HCT116 (cell line): ENCODE results near the gene GALM. TPM values are rescaled to one million over a fixed set of nuclear protein-coding genes. Genes with fewer than 3 reads are reported as not detected.

Experiments
- ATAC-seq: fragments of 200-7000 bp; cut with Tn5 transposase; 2 replicates; pipeline ENCODE4 v1.9.1; 2020; ENCODE audit warnings: mild to moderate bottlenecking, moderate library complexity
- BruUV-seq: library from RNA; stranded (reverse); fragments of 400-500 nt; replicated peaks from 2 replicates; lab custom pipeline; 2021; lab: Mats Ljungman, UMichigan
- CTCF ChIA-PET: fragments of 300-600 bp; sonication (Branson Sonifier 250); formaldehyde crosslinking; loops from one replicate; lab custom pipeline; 2021; ENCODE audit warnings: antibody characterized with exemption; lab: Charles Lee
- POLR2A ChIA-PET: fragments of 300-600, 350-600 bp; sonication (Branson Sonifier 250); formaldehyde crosslinking; loops from one replicate; lab custom pipeline; 2021; ENCODE audit warnings: antibody characterized with exemption; lab: Charles Lee
- RAD21 ChIA-PET, 2 experiments: fragments of 300-600 bp; sonication (Branson Sonifier 250); formaldehyde crosslinking; loops; one replicate each; lab custom pipeline; 2023; ENCODE audit warnings: low total read pairs in 2 of 2; ENCODE audit not compliant: uncharacterized antibody in 2 of 2, unreplicated experiment in 2 of 2, low non-redundant PET in 1 of 2; lab: Charles Lee
- DNase-seq: peaks from one replicate; pipeline ENCODE4 v3.0.0-alpha.2; 2010; ENCODE audit warnings: low read depth, low spot score
- H2AFZ ChIP-seq: fragments of 200-600 bp; shearing (Covaris generic), sonication (generic); 2 replicates; pipeline ENCODE4 v1.6.1; 2017; ENCODE audit warnings: low read depth, mixed run types, mixed read lengths, antibody characterized with exemption, low read length; ENCODE audit not compliant: poor library complexity, severe bottlenecking
- H3K27ac ChIP-seq: 2 replicates; pipeline ENCODE4 v1.5.1; 2012; ENCODE audit warnings: low read depth, low read length
- H3K27me3 ChIP-seq: fragments of 200-600 bp; sonication (generic); 2 replicates; pipeline ENCODE4 v1.6.1; 2016; ENCODE audit warnings: mixed run types, low read length, mixed read lengths; ENCODE audit not compliant: insufficient read depth
- H3K36me3 ChIP-seq, 2 experiments: fragments of 200-500 bp in 1 of 2; fragments of 200-600 bp in 1 of 2; sonication (Bioruptor generic) in 1 of 2; sonication (generic) in 1 of 2; 2 replicates each; pipeline versions ENCODE4 v1.5.1 to v1.6.1; 2014 to 2016; ENCODE audit warnings: low read length in 2 of 2, inconsistent platforms in 1 of 2, mixed read lengths in 1 of 2, mixed run types in 1 of 2; ENCODE audit not compliant: insufficient read depth in 2 of 2, control insufficient read depth in 1 of 2
- H3K4me1 ChIP-seq, 2 experiments: fragments of 200-600 bp in 1 of 2; sonication (generic) in 1 of 2; 2 replicates each; pipeline versions ENCODE4 v1.5.1 to v1.6.1; 2012 to 2017; ENCODE audit warnings: low read length in 2 of 2, inconsistent platforms in 1 of 2, mild to moderate bottlenecking in 1 of 2, mixed read lengths in 1 of 2, mixed run types in 1 of 2, moderate library complexity in 1 of 2; ENCODE audit not compliant: insufficient read depth in 2 of 2, control insufficient read depth in 1 of 2
- H3K4me2 ChIP-seq: fragments of 200-600 bp; sonication (generic); 2 replicates; pipeline ENCODE4 v1.6.1; 2017; ENCODE audit warnings: mixed run types, low read length, mixed read lengths
- H3K4me3 ChIP-seq, 2 experiments: fragments of 200-600 bp in 1 of 2; sonication (generic) in 1 of 2; replicated peaks in 1 of 2; 2 replicates each; pipeline ENCODE4 v1.5.1; 2011 to 2016; ENCODE audit warnings: low read length in 2 of 2, control low read depth in 1 of 2, low read depth in 1 of 2, mild to moderate bottlenecking in 1 of 2, mixed read lengths in 1 of 2, mixed run types in 1 of 2
- H3K79me2 ChIP-seq: fragments of 200-600 bp; sonication (generic); 2 replicates; pipeline ENCODE4 v1.6.1; 2017; ENCODE audit warnings: mild to moderate bottlenecking, mixed run types, low read length, moderate library complexity, mixed read lengths; ENCODE audit not compliant: insufficient read depth
- H3K9ac ChIP-seq: fragments of 200-600 bp; sonication (generic); 2 replicates; pipeline ENCODE4 v1.6.1; 2016; ENCODE audit warnings: low read length, mixed read lengths
- H3K9me2 ChIP-seq: fragments of 200-600 bp; sonication (generic), shearing (Covaris generic); 2 replicates; pipeline ENCODE4 v1.6.1; 2017; ENCODE audit warnings: mixed run types, mild to moderate bottlenecking, moderate library complexity; ENCODE audit not compliant: insufficient read depth
- H3K9me3 ChIP-seq, 2 experiments: fragments of 200-500 bp in 1 of 2; fragments of 200-600 bp in 1 of 2; sonication (Bioruptor generic) in 1 of 2; sonication (generic) in 1 of 2; 2 replicates each; pipeline ENCODE4 v1.6.1; 2014 to 2017; ENCODE audit warnings: low read length in 2 of 2, mixed read lengths in 2 of 2, inconsistent platforms in 1 of 2, low read depth in 1 of 2, mild to moderate bottlenecking in 1 of 2, mixed run types in 1 of 2, moderate library complexity in 1 of 2; ENCODE audit not compliant: control insufficient read depth in 1 of 2, insufficient read depth in 1 of 2
- H4K20me1 ChIP-seq: fragments of 200-600 bp; sonication (generic), shearing (Covaris generic); 2 replicates; pipeline ENCODE4 v1.6.1; 2017; ENCODE audit warnings: mixed run types, mild to moderate bottlenecking, moderate library complexity; ENCODE audit not compliant: insufficient read depth
- CEBPB ChIP-seq: IDR thresholded peaks from 2 replicates; pipeline ENCODE4 v1.6.1; 2012; ENCODE audit warnings: low read depth
- ELF1 ChIP-seq: IDR thresholded peaks from 2 replicates; pipeline ENCODE4 v1.6.1; 2012; ENCODE audit warnings: low read depth, borderline replicate concordance
- EZH2 ChIP-seq: fragments of 200-600 bp; sonication (generic); IDR thresholded peaks from 2 replicates; pipeline ENCODE4 v1.6.1; 2017; ENCODE audit warnings: antibody characterized with exemption, mixed run types
- POLR2AphosphoS5 ChIP-seq: IDR thresholded peaks from 2 replicates; pipeline ENCODE4 v1.6.1; 2011; ENCODE audit warnings: mild to moderate bottlenecking, low read depth, low read length, moderate library complexity
- SIN3A ChIP-seq: IDR thresholded peaks from 2 replicates; pipeline ENCODE4 v1.6.1; 2012; ENCODE audit warnings: low read depth
- SRF ChIP-seq: IDR thresholded peaks from 2 replicates; pipeline ENCODE4 v1.6.1; 2012; ENCODE audit warnings: low read depth
- YY1 ChIP-seq: IDR thresholded peaks from 2 replicates; pipeline ENCODE4 v1.6.1; 2011; ENCODE audit warnings: low read length, low read depth, moderate library complexity, mild to moderate bottlenecking; ENCODE audit not compliant: insufficient replicate concordance; ENCODE audit errors: extremely low read depth
- ZBTB33 ChIP-seq: IDR thresholded peaks from 2 replicates; pipeline ENCODE4 v1.6.1; 2011; ENCODE audit warnings: mild to moderate bottlenecking, low read length, moderate library complexity; ENCODE audit not compliant: insufficient replicate concordance; ENCODE audit errors: extremely low read depth
- ZFX ChIP-seq: fragments of 450-650 bp; IDR thresholded peaks from 2 replicates; pipeline ENCODE4 v1.6.1; 2017
- intact Hi-C: fragments of 100-400 bp; cut with micrococcal nuclease; formaldehyde crosslinking; loops from 2 replicates; pipeline ENCODE4 v1.10.0; 2022
- total RNA-seq: library from RNA; stranded (reverse); gene quantifications from one replicate; pipeline ENCODE4 v1.2.1, GENCODE V29; 2021; ENCODE audit not compliant: unreplicated experiment
- TF ChIP-seq, protein P1 (sequence below): IDR thresholded peaks from 2 replicates; pipeline ENCODE4 v1.6.1; 2012
- TF ChIP-seq, protein P2 (sequence below): IDR thresholded peaks from 2 replicates; pipeline ENCODE4 v1.6.1; 2012
- TF ChIP-seq, protein P3 (sequence below): IDR thresholded peaks from 2 replicates; pipeline ENCODE4 v1.6.1; 2012; ENCODE audit warnings: low read depth

The GALM gene
- total RNA-seq, 1 experiment from 2014 or later: 10.2 TPM

- Histone ChIP-seq H3K9ac (peak overlapping the region; percentile 95), H2AFZ (peak overlapping the region; percentile 79), H3K4me1 (peaks cover 9 to 17% of the 10 kb centered on the region in 2 experiments), H3K36me3 (peaks cover 30 to 38% of the 10 kb centered on the region in 2 experiments), H3K4me2 (peak overlapping the region; percentile 92), H3K27ac (peak overlapping the region; percentile 29), H3K79me2 (peaks cover 43% of the 10 kb centered on the region), H3K9me2 (no peaks in the 10 kb centered on the region), H3K9me3 (no peaks in the 10 kb centered on the region), H3K27me3 (no peaks in the 10 kb centered on the region), H4K20me1 (peaks cover 37% of the 10 kb centered on the region; the same call in 1 of the 2 replicates), H3K4me3 (peak overlapping the region; percentile 76 to 100)
- POLR2A ChIA-PET: interaction anchor here (0.5 to 2.4 kb wide), 62 partner anchors 9 to 1375 kb away, joined by 3 to 27 read pairs (median 4); partner anchors contain the start of genes DHX57, GALM, GEMIN6 and MORN2
- intact Hi-C loops: no loop called here
- CTCF ChIA-PET: interaction anchor here (1.1 to 1.4 kb wide), 3 partner anchors 170 to 215 kb away, joined by 3 to 7 read pairs (median 4); no protein-coding TSS in a partner anchor
- DNase-seq (no peak), ATAC-seq (peak; percentile 8; the same call in 1 of the 2 replicates)
- TF ChIP-seq YY1 (no peak), ZFX (peak; percentile 49; the same call in 1 of the 2 replicates), SRF (peak; percentile 8; the same call in 1 of the 2 replicates)
- BruUV-seq: TSS peak; percentile 48
- RAD21 ChIA-PET: no interaction called here
Measured at GRCh38 chr2:38751596-38752410, 85.9 kb downstream of the GALM start.

DNA sequence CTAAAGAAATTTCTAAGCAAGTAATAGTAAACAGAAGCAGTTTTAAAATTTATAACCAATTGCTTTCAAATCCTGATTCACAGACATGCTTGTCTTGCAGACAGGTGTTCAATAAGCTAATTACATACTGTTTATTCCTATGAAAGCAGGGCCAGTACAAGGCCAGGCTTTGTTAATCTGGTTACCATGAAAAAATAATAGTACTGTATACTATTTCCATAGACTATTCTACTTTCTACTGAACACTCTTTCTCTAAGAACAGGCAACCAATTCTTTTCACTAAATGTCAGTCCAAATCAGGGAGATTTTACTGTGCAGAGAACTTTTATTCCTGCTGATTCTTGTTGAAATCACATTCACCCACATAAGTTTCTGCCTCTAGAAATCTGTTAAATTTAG is 88.1 kb downstream of the GALM start:
- Histone ChIP-seq H3K4me2 (no peak overlapping the region), H4K20me1 (peaks cover 16% of the 10 kb centered on the region; the same call in 1 of the 2 replicates), H2AFZ (peak overlapping the region; percentile 0), H3K36me3 (peaks cover 8 to 16% of the 10 kb centered on the region in 2 experiments; a peak in 3 of 4 replicates), H3K79me2 (peaks cover 21% of the 10 kb centered on the region), H3K4me3 (no peak overlapping the region), H3K9me3 (no peaks in the 10 kb centered on the region), H3K4me1 (peaks cover 9 to 17% of the 10 kb centered on the region in 2 experiments), H3K27ac (no peak overlapping the region), H3K27me3 (no peaks in the 10 kb centered on the region), H3K9me2 (no peaks in the 10 kb centered on the region), H3K9ac (no peak overlapping the region)
- ChIA-PET POLR2A (no interaction called here), RAD21 (no interaction called here), CTCF (no interaction called here)
- no peak for TF ChIP-seq CEBPB
- TF ChIP-seq, protein P1, sequence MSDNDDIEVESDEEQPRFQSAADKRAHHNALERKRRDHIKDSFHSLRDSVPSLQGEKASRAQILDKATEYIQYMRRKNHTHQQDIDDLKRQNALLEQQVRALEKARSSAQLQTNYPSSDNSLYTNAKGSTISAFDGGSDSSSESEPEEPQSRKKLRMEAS: no peak
- TF ChIP-seq POLR2AphosphoS5: no peak
- TF ChIP-seq ZFX: no peak
- TF ChIP-seq, protein P2, sequence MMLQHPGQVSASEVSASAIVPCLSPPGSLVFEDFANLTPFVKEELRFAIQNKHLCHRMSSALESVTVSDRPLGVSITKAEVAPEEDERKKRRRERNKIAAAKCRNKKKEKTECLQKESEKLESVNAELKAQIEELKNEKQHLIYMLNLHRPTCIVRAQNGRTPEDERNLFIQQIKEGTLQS: no peak
- no peak for TF ChIP-seq ELF1
- TF ChIP-seq, protein P3, sequence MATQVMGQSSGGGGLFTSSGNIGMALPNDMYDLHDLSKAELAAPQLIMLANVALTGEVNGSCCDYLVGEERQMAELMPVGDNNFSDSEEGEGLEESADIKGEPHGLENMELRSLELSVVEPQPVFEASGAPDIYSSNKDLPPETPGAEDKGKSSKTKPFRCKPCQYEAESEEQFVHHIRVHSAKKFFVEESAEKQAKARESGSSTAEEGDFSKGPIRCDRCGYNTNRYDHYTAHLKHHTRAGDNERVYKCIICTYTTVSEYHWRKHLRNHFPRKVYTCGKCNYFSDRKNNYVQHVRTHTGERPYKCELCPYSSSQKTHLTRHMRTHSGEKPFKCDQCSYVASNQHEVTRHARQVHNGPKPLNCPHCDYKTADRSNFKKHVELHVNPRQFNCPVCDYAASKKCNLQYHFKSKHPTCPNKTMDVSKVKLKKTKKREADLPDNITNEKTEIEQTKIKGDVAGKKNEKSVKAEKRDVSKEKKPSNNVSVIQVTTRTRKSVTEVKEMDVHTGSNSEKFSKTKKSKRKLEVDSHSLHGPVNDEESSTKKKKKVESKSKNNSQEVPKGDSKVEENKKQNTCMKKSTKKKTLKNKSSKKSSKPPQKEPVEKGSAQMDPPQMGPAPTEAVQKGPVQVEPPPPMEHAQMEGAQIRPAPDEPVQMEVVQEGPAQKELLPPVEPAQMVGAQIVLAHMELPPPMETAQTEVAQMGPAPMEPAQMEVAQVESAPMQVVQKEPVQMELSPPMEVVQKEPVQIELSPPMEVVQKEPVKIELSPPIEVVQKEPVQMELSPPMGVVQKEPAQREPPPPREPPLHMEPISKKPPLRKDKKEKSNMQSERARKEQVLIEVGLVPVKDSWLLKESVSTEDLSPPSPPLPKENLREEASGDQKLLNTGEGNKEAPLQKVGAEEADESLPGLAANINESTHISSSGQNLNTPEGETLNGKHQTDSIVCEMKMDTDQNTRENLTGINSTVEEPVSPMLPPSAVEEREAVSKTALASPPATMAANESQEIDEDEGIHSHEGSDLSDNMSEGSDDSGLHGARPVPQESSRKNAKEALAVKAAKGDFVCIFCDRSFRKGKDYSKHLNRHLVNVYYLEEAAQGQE: no peak
- no peak for TF ChIP-seq EZH2
- no peak for TF ChIP-seq YY1
- no peak for TF ChIP-seq ZBTB33
- TF ChIP-seq SIN3A: no peak
- ATAC-seq (no peak), DNase-seq (no peak)
- intact Hi-C loops: no loop called here
- BruUV-seq: no TSS peak
